ENCODE results near the gene PRSS2.

The PRSS2 gene

DNA sequence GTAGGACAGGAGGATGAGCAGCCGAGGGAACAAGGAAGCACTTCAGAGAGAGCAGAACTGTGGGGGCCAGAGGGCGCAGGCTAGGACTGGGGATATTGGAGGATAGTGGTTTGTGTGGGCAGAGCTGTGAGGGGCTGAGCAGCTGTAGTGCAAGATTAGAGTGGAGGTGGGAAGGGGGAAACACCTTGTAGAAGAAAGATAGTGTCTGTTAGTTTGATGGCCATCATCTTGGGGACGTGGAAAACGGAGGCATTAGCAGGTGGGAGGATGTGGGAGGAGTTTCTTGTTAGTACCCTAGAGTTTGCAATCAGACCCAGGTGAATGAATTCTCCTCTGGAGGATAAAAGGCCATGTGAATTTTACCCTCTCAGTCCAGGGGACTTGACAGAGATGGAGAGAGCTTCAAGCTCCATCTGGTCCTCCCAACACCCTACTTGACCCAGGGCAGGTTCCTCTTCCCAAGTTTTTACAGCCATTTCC lies 34.0 kb downstream of the PRSS2 start:
- peak; percentile 57 for DNase-seq

DNA sequence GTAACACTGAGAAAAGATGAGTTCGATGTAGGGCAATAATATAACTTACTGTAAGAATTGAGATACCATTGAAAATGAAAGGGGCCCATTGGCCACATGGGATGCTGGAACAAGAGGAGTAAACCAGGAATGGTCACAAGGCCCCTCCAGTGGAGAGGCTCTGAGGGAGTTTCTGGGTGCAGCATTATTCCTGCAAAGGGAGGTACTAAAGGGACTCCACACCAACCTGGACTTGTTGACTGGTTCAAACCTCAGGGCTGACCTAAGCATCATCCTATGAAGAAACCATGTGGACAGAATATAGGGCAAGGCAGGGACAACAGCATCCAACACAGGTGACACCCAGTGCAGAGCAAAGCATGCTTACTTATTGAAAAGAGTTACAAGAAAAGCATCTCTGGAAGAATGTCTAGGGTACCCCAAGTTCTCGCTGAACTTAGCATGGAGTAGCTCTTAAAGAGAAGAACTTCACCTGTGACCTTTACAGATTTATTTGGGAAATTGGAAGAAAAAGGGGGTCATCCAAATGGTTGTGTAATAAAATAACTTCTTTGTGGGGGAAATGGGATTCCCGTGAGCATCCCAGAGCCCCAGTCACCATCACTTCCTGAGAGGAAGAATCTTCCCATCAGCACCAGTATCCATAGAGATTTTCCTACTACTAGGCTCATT lies 34.7 kb downstream of the PRSS2 start:
- no peak for DNase-seq

DNA sequence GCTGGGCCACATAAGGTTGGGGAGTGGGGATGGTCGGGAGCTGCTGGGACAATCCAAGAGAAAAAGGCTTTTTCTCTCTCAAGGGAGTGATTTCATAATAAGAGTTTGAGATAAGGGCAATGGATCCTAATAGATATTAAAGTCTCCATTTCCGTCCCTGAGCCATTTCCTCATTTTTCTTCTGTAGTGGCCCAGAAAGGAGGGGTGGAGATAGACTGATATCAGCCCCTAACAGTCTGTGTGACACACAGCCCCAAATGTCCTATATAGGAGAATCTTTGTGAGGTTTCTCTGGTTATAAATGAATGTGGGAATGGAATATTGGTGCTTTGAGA lies 35.2 kb downstream of the PRSS2 start:
- DNase-seq: no peak

DNA sequence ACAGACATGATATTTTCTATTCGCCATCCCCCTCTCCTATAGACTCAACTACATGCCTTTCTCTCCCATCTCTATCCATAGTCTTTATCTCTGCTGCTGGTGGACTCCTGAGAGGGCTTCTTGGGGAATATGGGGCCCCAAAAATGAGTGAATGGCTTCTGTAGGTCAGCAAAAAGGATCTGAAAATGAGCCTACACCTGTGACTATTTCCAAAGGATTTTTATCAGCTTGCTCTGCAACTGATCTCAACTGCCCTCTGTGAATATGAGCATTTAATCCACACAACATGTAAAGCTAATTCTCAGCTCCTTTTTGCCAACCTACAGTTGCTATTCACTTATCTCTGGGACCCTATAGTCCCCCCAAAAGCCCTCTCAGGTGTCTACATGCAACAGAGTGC lies 36.2 kb downstream of the PRSS2 start:
- no peak for DNase-seq

DNA sequence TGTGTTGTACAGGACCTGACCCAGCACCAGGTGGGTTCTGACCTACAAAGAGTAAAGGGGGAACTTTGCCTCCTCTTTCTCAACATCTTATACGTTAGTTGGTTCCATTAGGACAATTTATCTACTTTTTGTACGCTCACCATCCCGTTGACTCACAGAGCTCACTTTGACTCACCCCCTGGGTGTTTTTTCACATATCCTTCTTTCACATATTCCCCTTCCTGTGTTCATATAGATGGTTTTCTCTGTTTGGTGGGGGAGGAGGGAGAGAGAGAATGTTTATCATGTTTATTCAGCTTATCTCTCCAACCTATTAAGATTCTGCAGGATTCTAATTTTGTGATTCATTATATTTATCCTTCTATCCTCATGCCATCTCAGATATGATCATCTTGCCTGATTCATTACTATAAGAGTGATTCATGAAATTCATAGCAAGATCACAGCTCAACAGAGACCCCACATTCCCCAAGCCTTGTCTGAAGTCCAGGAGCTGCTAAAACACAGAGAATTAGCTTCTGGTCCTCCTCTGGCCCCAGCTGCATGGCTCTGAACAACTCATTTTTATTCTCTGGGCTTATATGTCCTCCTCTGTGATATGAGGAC lies 37.2 kb downstream of the PRSS2 start:
- peak; percentile 69 for DNase-seq

DNA sequence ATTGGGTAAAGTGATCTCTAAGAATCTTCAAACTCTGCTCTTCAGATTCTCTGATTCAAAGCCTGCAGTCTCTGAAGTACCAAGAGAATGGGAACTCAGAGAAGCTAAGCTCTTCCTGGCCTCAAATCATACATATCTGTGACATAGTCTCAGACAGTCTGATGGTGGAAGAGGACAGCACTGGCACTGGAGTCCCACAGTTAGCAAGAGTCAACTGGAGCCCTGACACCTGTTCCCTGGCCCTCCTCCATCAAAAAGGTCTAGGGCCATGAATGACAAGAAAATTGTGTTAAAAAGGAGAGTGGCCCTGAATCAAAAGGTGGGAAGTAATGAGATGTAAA lies 37.7 kb downstream of the PRSS2 start:
- DNase-seq: no peak

DNA sequence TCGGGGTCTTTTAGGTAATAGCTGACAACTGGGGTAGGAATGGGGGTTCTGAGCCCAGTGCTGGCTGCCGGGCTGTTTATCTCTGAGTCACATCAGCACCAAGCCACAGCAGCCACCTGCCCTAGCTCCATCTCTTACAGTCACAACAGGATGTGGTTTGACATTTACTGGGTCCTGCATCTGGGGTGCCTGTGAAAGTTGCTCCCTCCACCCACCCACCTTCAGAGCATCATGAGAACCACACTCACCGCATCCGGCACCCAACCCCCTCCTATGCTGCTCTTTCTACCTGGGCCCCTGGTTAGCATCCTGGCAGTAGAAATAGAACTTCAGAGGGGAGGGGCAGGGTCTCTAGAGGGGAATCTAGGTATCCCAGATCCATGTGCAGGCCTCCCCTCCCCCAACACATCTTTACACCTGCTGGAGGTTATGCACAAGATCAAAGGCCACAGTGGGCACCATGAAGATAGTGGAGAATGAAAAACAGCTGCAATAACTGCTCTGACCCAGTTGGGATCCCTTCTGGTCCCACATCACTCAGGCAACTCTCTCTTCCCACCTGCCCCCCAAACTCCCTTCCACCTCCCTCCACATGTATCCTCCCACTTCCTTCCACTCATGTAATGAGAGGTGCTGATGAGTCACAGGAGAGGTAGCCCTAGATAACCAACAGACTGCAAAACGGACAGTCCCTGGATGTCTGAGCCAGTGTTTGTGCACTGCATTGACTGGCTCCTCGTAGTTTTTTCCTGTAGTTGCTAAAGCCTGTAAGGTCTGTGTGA lies 38.2 kb downstream of the PRSS2 start:
- DNase-seq: peak; percentile 96

DNA sequence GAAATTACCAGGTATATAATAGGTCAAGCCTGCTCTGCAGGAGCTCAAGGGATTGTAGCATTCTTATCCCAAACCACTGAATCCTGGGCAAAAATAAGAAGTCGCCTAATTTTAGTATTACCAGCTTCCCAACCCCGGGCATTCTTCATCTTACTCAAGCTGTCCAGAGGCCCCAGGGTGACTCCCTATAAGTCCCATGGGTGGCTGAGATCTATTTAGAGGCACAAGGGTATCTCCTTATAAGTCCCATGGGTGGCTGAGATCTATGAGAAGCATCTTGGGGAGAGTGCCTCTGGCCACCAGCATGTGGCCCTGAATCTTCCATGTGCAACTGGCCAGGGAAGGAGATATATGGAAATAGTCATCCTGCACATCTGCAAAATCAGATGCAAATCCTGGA lies 38.9 kb downstream of the PRSS2 start:
- no peak for DNase-seq

DNA sequence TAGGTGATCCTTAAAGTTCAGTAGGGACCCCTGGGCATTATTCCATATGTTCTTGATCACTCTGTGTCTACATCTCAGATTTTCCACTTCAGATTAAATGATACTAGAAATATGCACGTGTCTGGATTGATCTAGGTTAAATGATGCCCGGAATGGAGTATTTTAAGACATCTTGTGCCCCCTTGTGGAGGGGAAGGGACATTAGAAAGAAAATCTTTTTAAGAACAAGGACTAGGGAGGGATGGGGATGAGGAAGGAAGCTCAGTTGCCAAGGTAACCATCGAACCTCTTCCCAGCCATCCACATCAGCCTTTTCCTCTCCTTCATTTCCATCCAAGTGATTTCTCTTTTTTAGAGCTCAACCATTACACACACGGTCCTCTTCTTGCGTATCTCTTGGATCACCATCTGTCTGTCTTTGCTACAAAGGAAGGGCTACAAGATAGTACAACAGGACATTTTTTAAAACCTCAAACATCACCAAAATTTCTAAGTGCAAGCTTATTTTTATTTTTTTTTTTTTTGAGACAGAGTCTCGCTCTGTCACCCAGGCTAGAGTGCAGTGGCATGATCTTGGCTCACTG lies 40.5 kb downstream of the PRSS2 start:
- peak; percentile 61 for DNase-seq

DNA sequence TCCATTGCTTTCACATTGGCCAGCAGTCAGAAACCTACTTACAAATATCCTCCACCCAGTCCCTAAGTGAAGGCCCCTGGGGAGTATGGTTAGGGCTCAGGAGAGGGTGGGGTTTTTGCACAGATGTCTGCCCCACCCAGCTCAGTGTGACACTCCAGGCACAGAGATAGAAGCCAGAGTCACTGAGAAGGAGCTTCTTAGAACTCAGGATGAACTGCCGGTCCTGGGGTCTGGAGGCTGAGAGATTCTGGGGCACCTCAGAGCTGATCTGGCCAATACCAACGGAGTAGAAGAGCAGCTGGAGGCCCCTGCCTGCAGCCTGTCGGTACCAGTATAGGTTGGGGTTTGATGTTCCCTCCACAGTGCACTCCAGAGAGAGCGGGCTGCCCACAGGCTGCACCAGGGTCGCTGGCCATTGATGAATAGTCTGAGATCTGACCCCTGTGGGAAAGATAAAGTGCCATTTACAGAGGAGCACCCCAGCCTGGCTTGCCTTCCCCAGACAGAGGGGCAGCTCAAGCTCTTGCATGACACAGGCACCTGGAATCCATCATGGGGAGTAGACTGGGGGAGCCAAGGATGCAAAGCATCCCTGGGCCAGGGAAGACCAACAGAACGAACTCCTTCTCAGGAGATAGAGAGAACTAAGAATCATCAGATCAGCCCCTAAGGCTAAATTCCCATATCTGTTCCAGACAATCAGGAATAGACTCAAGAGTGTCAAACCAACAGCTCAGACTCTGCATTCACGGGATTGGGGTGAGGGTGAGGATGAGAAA lies 41.9 kb downstream of the PRSS2 start:
- no peak for DNase-seq

DNA sequence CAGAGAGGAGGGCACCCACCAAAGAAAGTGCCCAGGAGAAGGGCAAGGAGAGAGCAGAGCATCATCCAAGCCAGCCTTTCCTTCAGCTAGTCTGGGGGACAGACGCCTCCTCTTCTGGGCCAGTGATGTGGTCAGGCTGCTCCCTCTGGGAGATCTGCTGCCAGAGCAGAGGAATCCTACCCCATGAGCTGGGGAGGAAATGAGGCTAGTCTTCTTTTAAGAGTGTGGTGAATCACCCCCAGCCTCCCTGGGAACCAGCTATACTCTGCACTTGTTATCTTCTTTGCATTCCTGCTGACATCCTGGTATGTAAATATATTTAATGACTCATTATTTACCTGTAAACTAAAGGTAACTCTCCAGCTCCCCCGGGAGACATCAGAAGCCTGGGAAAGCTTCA lies 42.5 kb downstream of the PRSS2 start:
- DNase-seq: no peak

DNA sequence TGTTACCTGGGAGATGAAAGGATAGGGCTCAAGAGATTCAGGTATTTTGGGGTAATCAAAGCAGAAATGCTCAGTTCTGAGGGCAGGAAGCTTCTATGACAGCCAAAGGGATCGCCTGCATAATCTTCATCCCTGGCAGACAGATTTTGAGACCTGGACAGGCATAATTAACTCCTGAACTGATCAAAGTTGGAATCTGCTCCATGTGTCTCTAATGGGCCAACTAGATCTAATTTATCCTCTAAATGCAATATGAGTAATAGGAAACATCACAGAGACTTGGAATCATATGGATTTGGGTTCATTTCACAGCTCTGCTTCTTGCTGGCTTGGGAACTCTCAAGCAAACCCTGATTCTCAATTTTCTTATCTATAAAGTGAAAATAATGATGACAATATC lies 42.9 kb downstream of the PRSS2 start:
- DNase-seq: no peak

DNA sequence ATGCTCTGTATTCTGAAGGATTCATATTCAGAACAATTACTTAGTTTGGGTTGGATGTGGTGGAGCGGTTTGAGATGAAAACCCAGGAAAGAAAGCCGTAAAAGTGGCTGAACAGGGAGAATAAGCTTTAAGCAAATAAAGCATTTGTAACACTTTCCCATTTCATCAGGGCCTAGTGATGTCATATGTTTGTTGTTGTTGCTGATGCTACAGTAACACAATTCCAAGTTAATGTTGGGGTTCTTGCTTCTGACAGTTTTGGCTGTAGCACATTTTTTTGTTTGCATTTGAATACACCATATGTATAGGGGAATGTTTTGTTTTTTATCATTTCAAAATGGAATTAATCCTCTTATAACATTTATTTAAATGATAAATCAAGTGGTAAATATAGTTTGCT lies 43.7 kb downstream of the PRSS2 start:
- no peak for DNase-seq

DNA sequence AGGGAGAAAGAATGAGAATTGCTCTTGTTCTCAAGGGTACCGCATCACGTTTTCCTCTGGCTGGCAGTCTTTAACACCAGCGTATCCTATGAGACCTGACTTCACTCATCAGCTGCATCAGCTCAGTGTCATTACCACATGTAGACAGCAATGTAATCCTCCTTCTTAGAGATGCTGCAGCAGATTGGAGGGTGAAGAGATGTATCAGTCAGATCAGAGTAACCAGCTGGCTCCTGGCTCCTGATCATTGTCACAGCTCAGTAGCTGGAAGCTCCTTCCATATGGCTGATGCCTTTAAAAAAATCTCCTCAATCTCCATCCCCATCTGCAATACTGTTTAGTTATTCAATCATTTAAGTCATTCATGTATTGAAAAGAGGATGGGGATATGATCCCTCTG lies 44.4 kb downstream of the PRSS2 start:
- no peak for DNase-seq

DNA sequence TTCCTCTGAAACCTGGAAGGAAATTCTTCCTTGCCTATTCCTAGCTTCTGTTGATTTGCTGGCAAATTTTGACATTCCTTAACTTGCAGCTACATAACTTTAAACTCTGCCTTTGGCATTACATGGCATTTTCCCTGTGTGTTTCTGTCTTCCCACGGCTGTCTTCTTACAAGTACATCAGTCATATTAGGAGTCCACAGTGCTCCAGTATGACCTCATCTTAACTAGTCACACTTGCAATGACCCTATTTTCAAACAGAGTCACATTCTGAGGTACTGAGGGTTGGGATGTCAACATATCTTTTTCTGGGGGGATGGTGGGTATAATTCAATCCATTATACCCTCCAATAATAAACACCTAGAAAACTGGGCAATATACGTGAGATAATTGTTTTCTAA lies 46.7 kb downstream of the PRSS2 start:
- no peak for DNase-seq

DNA sequence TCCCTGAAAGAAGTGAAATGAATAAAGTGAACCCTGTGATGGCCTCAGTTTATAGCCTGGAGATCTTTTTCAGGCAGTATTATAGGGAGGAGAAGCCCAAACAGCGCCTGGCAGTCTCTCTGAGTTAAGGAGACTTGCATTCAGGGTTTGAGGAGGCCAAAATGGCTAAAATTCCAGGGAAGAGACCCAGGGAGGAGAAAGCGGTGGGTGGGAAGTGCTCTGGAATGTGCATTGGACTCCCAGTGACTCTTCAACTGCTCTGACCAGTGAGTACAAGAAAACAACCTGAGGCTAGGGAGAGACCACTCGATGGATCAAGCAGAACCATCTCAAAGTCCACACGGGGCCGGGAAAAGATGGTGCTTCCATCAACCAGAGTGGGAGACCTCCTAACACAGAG lies 48.8 kb downstream of the PRSS2 start:
- no peak for DNase-seq

DNA sequence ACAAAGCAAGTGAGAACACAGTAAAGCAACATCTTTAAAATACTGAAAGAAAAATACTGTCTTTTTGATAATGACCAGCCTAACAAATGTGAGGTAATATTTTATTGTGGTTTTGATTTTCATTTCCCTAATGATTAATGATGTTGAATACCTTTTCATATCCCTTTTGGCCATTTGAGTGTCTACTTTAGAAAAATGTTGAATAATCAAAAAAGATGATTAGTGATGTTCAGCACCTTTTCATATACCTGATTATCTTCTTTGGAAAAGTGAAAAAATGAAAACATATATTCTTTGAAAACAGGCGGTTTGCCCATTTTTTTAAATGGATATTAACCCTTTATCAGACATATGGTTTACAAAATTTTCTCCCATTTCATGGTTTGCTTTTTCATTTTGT lies 51.9 kb downstream of the PRSS2 start:
- no peak for DNase-seq

All from stimulated activated CD4-positive, alpha-beta T cell treated with anti-CD3 and anti-CD28 coated beads, Interleukin-4, amount 100 ng/mL, for 24 hours (primary cell).